ENCODE results near the gene MS4A13.

The MS4A13 gene

GRCh38 chr11:60566776-60567175, 51.6 kb downstream of the MS4A13 start:
- Histone ChIP-seq H3K36me3 (no peaks in the 10 kb centered on the region), H3K9me3 (no peaks in the 10 kb centered on the region), H3K27me3 (no peaks in the 10 kb centered on the region)

GRCh38 chr11:60570970-60571369, 55.8 kb downstream of the MS4A13 start:
- H3K9me3 ChIP-seq, result no peaks in the 10 kb centered on the region
- H3K27me3 ChIP-seq, result no peaks in the 10 kb centered on the region
- DNase-seq, result no peak
- no peak overlapping the region for H3K4me3 ChIP-seq (ENCODE audit: low read depth, low read length)
- TF ChIP-seq, protein P1, sequence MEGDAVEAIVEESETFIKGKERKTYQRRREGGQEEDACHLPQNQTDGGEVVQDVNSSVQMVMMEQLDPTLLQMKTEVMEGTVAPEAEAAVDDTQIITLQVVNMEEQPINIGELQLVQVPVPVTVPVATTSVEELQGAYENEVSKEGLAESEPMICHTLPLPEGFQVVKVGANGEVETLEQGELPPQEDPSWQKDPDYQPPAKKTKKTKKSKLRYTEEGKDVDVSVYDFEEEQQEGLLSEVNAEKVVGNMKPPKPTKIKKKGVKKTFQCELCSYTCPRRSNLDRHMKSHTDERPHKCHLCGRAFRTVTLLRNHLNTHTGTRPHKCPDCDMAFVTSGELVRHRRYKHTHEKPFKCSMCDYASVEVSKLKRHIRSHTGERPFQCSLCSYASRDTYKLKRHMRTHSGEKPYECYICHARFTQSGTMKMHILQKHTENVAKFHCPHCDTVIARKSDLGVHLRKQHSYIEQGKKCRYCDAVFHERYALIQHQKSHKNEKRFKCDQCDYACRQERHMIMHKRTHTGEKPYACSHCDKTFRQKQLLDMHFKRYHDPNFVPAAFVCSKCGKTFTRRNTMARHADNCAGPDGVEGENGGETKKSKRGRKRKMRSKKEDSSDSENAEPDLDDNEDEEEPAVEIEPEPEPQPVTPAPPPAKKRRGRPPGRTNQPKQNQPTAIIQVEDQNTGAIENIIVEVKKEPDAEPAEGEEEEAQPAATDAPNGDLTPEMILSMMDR (IDR thresholded peaks at IDR 0.05; ENCODE audit: low read depth, low read length), result no peak
- no peaks in the 10 kb centered on the region for H3K36me3 ChIP-seq
- no peaks in the 10 kb centered on the region for H3K4me1 ChIP-seq

More at GRCh38 chr11:60566776-60567175, 51.6 kb downstream of the MS4A13 start:
- no peaks in the 10 kb centered on the region for H3K4me1 ChIP-seq
- TF ChIP-seq, protein P1 (IDR thresholded peaks at IDR 0.05; ENCODE audit: low read depth, low read length), result no peak
- no peak overlapping the region for H3K4me3 ChIP-seq (ENCODE audit: low read depth, low read length)
- no peak for DNase-seq

- TF ChIP-seq, protein P1 (IDR thresholded peaks at IDR 0.05; ENCODE audit: low read depth, low read length), result no peak
- no peak for DNase-seq
Observed at GRCh38 chr11:60589611-60590010, 74.4 kb downstream of the MS4A13 start.

More at GRCh38 chr11:60589611-60590010, 74.4 kb downstream of the MS4A13 start:
- no peaks in the 10 kb centered on the region for H3K9me3 ChIP-seq
- no peaks in the 10 kb centered on the region for H3K4me1 ChIP-seq
- H3K4me3 ChIP-seq (ENCODE audit: low read depth, low read length), result no peak overlapping the region
- H3K27me3 ChIP-seq, result no peaks in the 10 kb centered on the region
- no peaks in the 10 kb centered on the region for H3K36me3 ChIP-seq

Data from BE2C (cell line).